K562 (cell line): Measurements from ENCODE around the gene PLEKHA8. TPM values are rescaled to one million over a fixed set of nuclear protein-coding genes. Genes with fewer than 3 reads are reported as not detected.

ENCODE experiments used
- ATAC-seq: fragments of 200-7000 bp; cut with Tn5 transposase; 3 replicates; pipeline ENCODE4 v1.9.1; 2020; ENCODE audit warnings: moderate library complexity
- BruUV-seq: library from RNA; stranded (reverse); fragments of 400-500 nt; replicated peaks from 2 replicates; lab custom pipeline; 2021; lab: Mats Ljungman, UMichigan
- CTCF ChIA-PET: fragments of 300-600 bp; formaldehyde crosslinking; extraction: SDS; loops from one replicate; lab custom pipeline; 2021; ENCODE audit warnings: low intra/inter-chr PET ratio; lab: Yijun Ruan, JAX
- POLR2A ChIA-PET: fragments of 300-600, 350-650 bp; sonication (Branson Sonifier 250); formaldehyde crosslinking; extraction: SDS; loops from one replicate; lab custom pipeline; 2021; ENCODE audit warnings: antibody characterized with exemption, inconsistent platforms; lab: Yijun Ruan, JAX
- DNase-seq, 4 experiments: peaks; one replicate each; pipeline versions ENCODE4 v3.0.0 to v3.0.0-alpha.2; 2011 to 2018; ENCODE audit warnings: low spot score in 3 of 4, mixed read lengths in 3 of 4; ENCODE audit errors: extremely low read depth in 1 of 4
- FAIRE-seq: peaks from 2 replicates; lab custom pipeline; 2011; peaks lifted over from hg19 to GRCh38; lab: Jason Lieb, UNC
- H2AFZ ChIP-seq: 2 replicates; pipeline ENCODE4 v1.6.0; 2011; ENCODE audit warnings: low read depth, low read length, control low read depth, inconsistent platforms
- H3K27ac ChIP-seq: fragments of 200-600 bp; 3 replicates; pipeline ENCODE4 v1.8.0; 2011; ENCODE audit warnings: low read depth, mild to moderate bottlenecking, control low read depth, inconsistent platforms, low read length, moderate library complexity, mixed read lengths; ENCODE audit errors: extremely low read depth
- H3K27me3 ChIP-seq, 2 experiments: fragments of 300-600 bp in 1 of 2; 2 replicates in 1 of 2; 3 replicates in 1 of 2; pipeline versions ENCODE4 v1.6.0 to v1.8.0; 2011; ENCODE audit warnings: inconsistent platforms in 2 of 2, low read length in 2 of 2, mild to moderate bottlenecking in 1 of 2, mixed read lengths in 1 of 2, moderate library complexity in 1 of 2; ENCODE audit not compliant: control insufficient read depth in 2 of 2, insufficient read depth in 2 of 2
- H3K36me3 ChIP-seq: fragments of 300-600 bp; 3 replicates; pipeline ENCODE4 v1.8.0; 2011; ENCODE audit warnings: mild to moderate bottlenecking, low read length, inconsistent platforms; ENCODE audit not compliant: control insufficient read depth, insufficient read depth
- H3K4me1 ChIP-seq, 2 experiments: fragments of 200-600 bp in 1 of 2; replicated peaks in 1 of 2; 2 replicates in 1 of 2; 3 replicates in 1 of 2; pipeline versions ENCODE4 v1.5.1 to v1.8.0; 2011; ENCODE audit warnings: inconsistent platforms in 2 of 2, low read length in 2 of 2, mild to moderate bottlenecking in 1 of 2, mixed read lengths in 1 of 2, moderate library complexity in 1 of 2; ENCODE audit not compliant: control insufficient read depth in 2 of 2, insufficient read depth in 2 of 2
- H3K4me2 ChIP-seq: 2 replicates; pipeline ENCODE4 v1.6.1; 2011; ENCODE audit warnings: low read length, control low read depth, inconsistent platforms, mixed read lengths; ENCODE audit not compliant: insufficient read depth
- H3K4me3 ChIP-seq: fragments of 200-600 bp; sonication (generic), shearing (Covaris generic); 2 replicates; pipeline ENCODE4 v1.5.1; 2016; ENCODE audit warnings: control low read depth, inconsistent platforms
- H3K79me2 ChIP-seq: fragments of 200-600 bp; 3 replicates; pipeline ENCODE4 v1.8.0; 2011; ENCODE audit warnings: low read length, inconsistent platforms; ENCODE audit not compliant: control insufficient read depth, insufficient read depth
- H3K9ac ChIP-seq, 2 experiments: 2 replicates each; pipeline versions ENCODE4 v1.6.0 to v1.6.1; 2011; ENCODE audit warnings: low read depth in 2 of 2, low read length in 2 of 2, control low read depth in 1 of 2, inconsistent platforms in 1 of 2, mild to moderate bottlenecking in 1 of 2, mixed read lengths in 1 of 2; ENCODE audit not compliant: insufficient read depth in 1 of 2
- H3K9me1 ChIP-seq: one replicate; pipeline ENCODE4 v1.6.0; 2011; ENCODE audit warnings: inconsistent platforms, mild to moderate bottlenecking, low read length, moderate library complexity; ENCODE audit not compliant: control insufficient read depth, insufficient read depth
- H3K9me3 ChIP-seq: replicated peaks from 2 replicates; pipeline ENCODE4 v1.5.1; 2011; ENCODE audit warnings: low read depth, low read length, inconsistent platforms; ENCODE audit not compliant: control insufficient read depth, insufficient read depth
- H4K20me1 ChIP-seq: replicated peaks from 2 replicates; pipeline ENCODE4 v1.6.1; 2011; ENCODE audit warnings: low read length, inconsistent platforms, mixed read lengths; ENCODE audit not compliant: control insufficient read depth, insufficient read depth
- BRF1 ChIP-seq: IDR thresholded peaks from 3 replicates; pipeline ENCODE4 v1.6.1; 2011; ENCODE audit warnings: borderline replicate concordance, mild to moderate bottlenecking; ENCODE audit not compliant: insufficient read length; ENCODE audit errors: extremely low read depth
- ETV1 ChIP-seq: fragments of 450-650 bp; conservative IDR thresholded peaks from 2 replicates; pipeline ENCODE4 v1.6.1; 2016; ENCODE audit warnings: missing genetic modification characterization, control low read depth, low read depth, missing compliant biosample characterization
- NFRKB ChIP-seq: fragments of 450-650 bp; IDR thresholded peaks from 2 replicates; pipeline ENCODE4 v1.6.1; 2016; ENCODE audit warnings: low read depth
- WHSC1 ChIP-seq: IDR thresholded peaks from one replicate; pipeline ENCODE4 v1.6.1; 2012; ENCODE audit warnings: low read length, control low read depth, inconsistent platforms
- ZBTB17 ChIP-seq: fragments of 450-650 bp; formaldehyde crosslinking; IDR thresholded peaks from 2 replicates; pipeline ENCODE4 v1.4.0; 2020; ENCODE audit warnings: mild to moderate bottlenecking
- ZNF23 ChIP-seq: fragments of 250-450 bp; sonication (Bioruptor Pico); IDR thresholded peaks from 2 replicates; pipeline ENCODE4 v1.4.0; 2020; ENCODE audit warnings: mild to moderate bottlenecking
- WGBS: fragments of 100-300 bp; shearing (Covaris generic); methylation state at CpG from one replicate; pipeline ENCODE4 v1.1.6; 2016; ENCODE audit warnings: low coverage, mixed read lengths; ENCODE audit not compliant: insufficient coverage; ENCODE audit errors: missing lambda C conversion rate; 5-methylcytosine and 5-hydroxymethylcytosine counted together
- in situ Hi-C: fragments of 300-500 bp; cut with MboI; formaldehyde crosslinking; loops from 4 replicates; pipeline ENCODE4 v1.15.0; 2018; ENCODE audit warnings: inconsistent platforms, mixed read lengths
- intact Hi-C: fragments of 100-400 bp; cut with micrococcal nuclease; formaldehyde crosslinking; loops from 2 replicates; pipeline ENCODE4 v1.14.2; 2022
- polyA plus RNA-seq, 8 experiments: library from polyadenylated mRNA; depleted of rRNA in 4 of 8; stranded (reverse) in 5 of 8; unstranded in 3 of 8; fragments of >200 nt; fragmentation: Nextera tagmentation in 2 of 8; fragmentation: Illumina TruSeq in 1 of 8; extraction: Ambion mirVana in 2 of 8; extraction: Trizol in 1 of 8; gene quantifications; 2 replicates each; pipeline versions ENCODE4 v1.2.1 to v1.2.3, GENCODE V29; 2011 to 2014; ENCODE audit warnings: inconsistent platforms in 1 of 8, missing spikeins in 1 of 8
- total RNA-seq, 7 experiments: library from RNA; depleted of rRNA in 6 of 7; stranded (reverse); fragments of >200 nt in 6 of 7; fragmentation: Illumina TruSeq in 2 of 7; extraction: Trizol in 2 of 7; gene quantifications; 2 replicates each; pipeline versions ENCODE4 v1.2.1 to v1.2.3, GENCODE V29; 2011 to 2021; ENCODE audit warnings: low replicate concordance in 1 of 7
- TF ChIP-seq, protein P1 (sequence below), 3 experiments: fragments of 200-800 bp in 1 of 3; sonication (Bioruptor generic) in 1 of 3; sonication (generic) in 1 of 3; formaldehyde crosslinking in 1 of 3; IDR thresholded peaks; 2 replicates each; pipeline versions ENCODE4 v1.6.1 to v1.8.0; 2016 to 2022; ENCODE audit warnings: mild to moderate bottlenecking in 2 of 3, missing compliant biosample characterization in 2 of 3, missing genetic modification characterization in 2 of 3, missing genetic modification reagents in 1 of 3

PLEKHA8 gene
- total and polyA plus RNA-seq, 9 of the 15 experiments (the other 6 are each of a cell fraction or from before 2014, with no cell fraction given): 3.2 to 16.3 (median 11.8) TPM

GRCh38 chr7:30053068-30053467, 24.9 kb downstream of the PLEKHA8 start:
- H3K79me2 ChIP-seq: no peaks in the 10 kb centered on the region
- FAIRE-seq: no peak
- intact Hi-C loops: no loop called here
- peaks cover 37% of the 10 kb centered on the region for H3K36me3 ChIP-seq
- H3K27me3 ChIP-seq: no peaks in the 10 kb centered on the region
- no peak for TF ChIP-seq WHSC1
- no peak for TF ChIP-seq ETV1 (tag)
- TF ChIP-seq, protein P1, sequence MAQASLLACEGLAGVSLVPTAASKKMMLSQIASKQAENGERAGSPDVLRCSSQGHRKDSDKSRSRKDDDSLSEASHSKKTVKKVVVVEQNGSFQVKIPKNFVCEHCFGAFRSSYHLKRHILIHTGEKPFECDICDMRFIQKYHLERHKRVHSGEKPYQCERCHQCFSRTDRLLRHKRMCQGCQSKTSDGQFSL (CRISPR knock-in tag; IDR thresholded peaks at IDR 0.05): no peak
- TF ChIP-seq, protein P1 (tag; IDR thresholded peaks at IDR 0.05): no peak
- no peak for TF ChIP-seq NFRKB
- TF ChIP-seq ZNF23: no peak
- no peak for TF ChIP-seq ZBTB17 (CRISPR knock-in tag)
- no peak for TF ChIP-seq BRF1
- ChIA-PET CTCF (no interaction called here), POLR2A (interaction anchor here (0.9 to 1.1 kb wide), 2 partner anchors 13 to 16 kb away, joined by 3 read pairs; no protein-coding TSS in a partner anchor)
- no peaks in the 10 kb centered on the region for H4K20me1 ChIP-seq
- no peak for DNase-seq
- no peaks in the 10 kb centered on the region for H3K9me1 ChIP-seq
- no peak overlapping the region for H2AFZ ChIP-seq
- H3K4me1 ChIP-seq: no peaks in the 10 kb centered on the region
- 89% methylated on average over 3 of the region's 3 CpGs for WGBS
- no peak overlapping the region for H3K4me3 ChIP-seq
- H3K27ac ChIP-seq: no peak overlapping the region
- H3K9me3 ChIP-seq: no peaks in the 10 kb centered on the region
- in situ Hi-C loops: loop anchor here (10.0 kb wide), 2 partner anchors 178 to 298 kb away; no protein-coding TSS in a partner anchor
- H3K9ac ChIP-seq: no peak overlapping the region
- no TSS peak for BruUV-seq
- H3K4me2 ChIP-seq: no peak overlapping the region
- no peak for ATAC-seq
